Heart left ventricle (tissue), 16 donors: ENCODE measurements around the gene FAM219A. TPM values are rescaled to one million over a fixed set of nuclear protein-coding genes. Genes with fewer than 3 reads are reported as not detected.

Source experiments
- ATAC-seq, 4 donors: fragments of 200-7000 bp; cut with Tn5 transposase; one replicate each; pipeline ENCODE4 v1.9.1; 2020 to 2022; ENCODE audit warnings: moderate library complexity in 4 of 4, mild to moderate bottlenecking in 3 of 4, moderate number of reproducible peaks in 1 of 4
- DNase-seq, 5 donors: peaks; one replicate each; pipeline ENCODE4 v3.0.0-alpha.2; 2020
- H3K27ac ChIP-seq, 12 donors: fragments of 200-600 bp; sonication (generic) in 4 of 12; one replicate each; pipeline versions ENCODE4 v1.5.0 to v1.8.0; 2016 to 2022; ENCODE audit warnings: mild to moderate bottlenecking in 2 of 12
- H3K27me3 ChIP-seq, 9 donors: fragments of 200-600 bp; sonication (generic) in 2 of 9; one replicate each; pipeline versions ENCODE4 v1.5.1 to v1.8.0; 2016 to 2022; ENCODE audit warnings: mild to moderate bottlenecking in 3 of 9
- H3K36me3 ChIP-seq, 9 donors: fragments of 200-600 bp; sonication (generic) in 2 of 9; one replicate each; pipeline versions ENCODE4 v1.5.0 to v1.8.0; 2018 to 2022; ENCODE audit warnings: mild to moderate bottlenecking in 2 of 9
- H3K4me1 ChIP-seq, 12 donors: fragments of 200-600 bp; sonication (generic) in 4 of 12; one replicate each; pipeline versions ENCODE4 v1.5.0 to v1.8.0; 2016 to 2022; ENCODE audit warnings: mild to moderate bottlenecking in 3 of 12
- H3K4me3 ChIP-seq, 12 donors: fragments of 200-600 bp; sonication (generic) in 4 of 12; one replicate each; pipeline versions ENCODE4 v1.5.0 to v1.8.0; 2017 to 2022; ENCODE audit warnings: mild to moderate bottlenecking in 9 of 12, moderate library complexity in 4 of 12
- H3K9me3 ChIP-seq, 12 donors: fragments of 200-600 bp; sonication (generic) in 4 of 12; one replicate each; pipeline versions ENCODE4 v1.5.0 to v1.8.0; 2016 to 2022; ENCODE audit warnings: mild to moderate bottlenecking in 1 of 12
- POLR2A ChIP-seq, 2 donors: fragments of 450-650 bp; IDR thresholded peaks; one replicate each; pipeline ENCODE4 v1.6.1; 2017; ENCODE audit warnings: antibody characterized with exemption in 2 of 2, mild to moderate bottlenecking in 2 of 2, moderate library complexity in 2 of 2
- WGBS, 4 donors: extraction: QIAGEN DNeasy Blood & Tissue Kit in 2 of 4; methylation state at CpG; one replicate each; pipeline versions ENCODE4 v1.1.5 to v1.1.7; 2013 to 2018; 5-methylcytosine and 5-hydroxymethylcytosine counted together
- intact Hi-C, 10 donors: fragments of 100-400 bp; cut with DNase I; formaldehyde crosslinking; loops; one replicate each; pipeline versions ENCODE4 v1.11.1 to v1.14.2; 2022
- polyA plus RNA-seq, 2 donors: library from polyadenylated mRNA; stranded (reverse); fragments of 200-250 nt; gene quantifications; one replicate each; pipeline ENCODE4 v1.2.3, GENCODE V29; 2013
- total RNA-seq, 9 donors: library from RNA; depleted of rRNA in 2 of 9; stranded (reverse); fragments of >200 nt in 2 of 9; fragmentation: NEBNext Ultra II Directional in 3 of 9; extraction: Animal tissue kit (Norgen Biotek cat#: 25700) in 3 of 9; gene quantifications; one replicate each; pipeline versions ENCODE4 v1.1.0 to v1.2.4, GENCODE V29; 2016 to 2023
- TF ChIP-seq, protein P1 (sequence below), 12 donors: fragments of 200-600 bp; sonication (generic) in 4 of 12; IDR thresholded peaks; one replicate each; pipeline versions ENCODE4 v1.5.0 to v1.8.0; 2018 to 2022; ENCODE audit warnings: antibody characterized with exemption in 12 of 12, mild to moderate bottlenecking in 5 of 12
- donor health status: ischemic (EF 13 %, LVEDD 7.1; RV severe dilation, severe dysfunction).
- donor health status: healthy with polysubstance abuse.
- donor health status: DM: no; HTN: yes; CAD: no.
- donor health status: DM: no; HTN: no; CAD: no.
- donor health status: ischemic (EF 25% LVEDD 6.9; RV normal size, moderate dysfunction).
- donor health status: ischemic (EF 25% LVEDD 5.7; RV mildly dilated, moderate dysfunction).
- donor health status: healthy.
- donor health status: DM: yes; HTN: yes; CAD: no.
- donor health status: ischemic (EF 35%, LVEDD 5.7; RV mildly dilated, moderate dysfunction).
- donor health status: nonischemic (EF 11% LVEDD 7.7; RV severe dilation, severe dysfunction).
- donor health status: DM: yes; HTN: yes; CAD: no.
- donor health status: PGD.
- donor health status: ischemic (EF 29% LVEDD 5.4; RV normal size, mild dysfunction).
- donor health status: nonischemic (EF 23%, LVEDD 6.1; RV moderate dilation, normal function).

FAM219A gene
- total and polyA plus RNA-seq, 11 donors: 12.7 to 39.1 (median 25.9) TPM

DNA sequence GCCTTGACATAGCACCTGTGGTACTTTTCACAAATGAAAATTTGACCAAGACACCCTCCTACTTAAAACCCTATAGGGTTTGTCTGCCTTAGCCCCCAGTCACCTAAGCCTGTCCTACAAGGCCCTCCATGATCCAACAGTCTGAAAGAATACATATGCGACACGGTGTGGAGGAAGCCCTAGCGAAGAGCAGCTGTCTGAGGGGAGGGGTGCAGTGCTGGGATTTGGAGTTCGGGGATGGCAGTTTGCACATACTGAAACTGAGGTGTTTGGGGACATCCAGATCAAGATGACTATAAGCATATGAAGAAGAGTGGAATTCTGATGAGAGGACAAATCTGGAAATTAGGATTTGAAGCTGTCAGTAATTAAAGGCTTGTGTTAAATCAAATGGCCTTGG lies 74.5 kb downstream of the FAM219A start:
- Histone ChIP-seq H3K9me3 (no peaks in the 10 kb centered on the region), H3K36me3 (no peaks in the 10 kb centered on the region), H3K4me3 (no peak overlapping the region), H3K27me3 (no peaks in the 10 kb centered on the region), H3K27ac (no peak overlapping the region), H3K4me1 (peaks cover 0 to 29% (median 19%) of the 10 kb centered on the region in 12 donors)
- 77 to 85% (median 84%) methylated on average over 4 of the region's 4 CpGs for WGBS, 4 donors
- intact Hi-C loops: loop anchor here in 2 of 10 donors (5.0 kb wide), 3 partner anchors 48 to 257 kb away; partner anchors contain the start of gene DCAF12 (in 1 of the 2)
- TF ChIP-seq, protein P1, sequence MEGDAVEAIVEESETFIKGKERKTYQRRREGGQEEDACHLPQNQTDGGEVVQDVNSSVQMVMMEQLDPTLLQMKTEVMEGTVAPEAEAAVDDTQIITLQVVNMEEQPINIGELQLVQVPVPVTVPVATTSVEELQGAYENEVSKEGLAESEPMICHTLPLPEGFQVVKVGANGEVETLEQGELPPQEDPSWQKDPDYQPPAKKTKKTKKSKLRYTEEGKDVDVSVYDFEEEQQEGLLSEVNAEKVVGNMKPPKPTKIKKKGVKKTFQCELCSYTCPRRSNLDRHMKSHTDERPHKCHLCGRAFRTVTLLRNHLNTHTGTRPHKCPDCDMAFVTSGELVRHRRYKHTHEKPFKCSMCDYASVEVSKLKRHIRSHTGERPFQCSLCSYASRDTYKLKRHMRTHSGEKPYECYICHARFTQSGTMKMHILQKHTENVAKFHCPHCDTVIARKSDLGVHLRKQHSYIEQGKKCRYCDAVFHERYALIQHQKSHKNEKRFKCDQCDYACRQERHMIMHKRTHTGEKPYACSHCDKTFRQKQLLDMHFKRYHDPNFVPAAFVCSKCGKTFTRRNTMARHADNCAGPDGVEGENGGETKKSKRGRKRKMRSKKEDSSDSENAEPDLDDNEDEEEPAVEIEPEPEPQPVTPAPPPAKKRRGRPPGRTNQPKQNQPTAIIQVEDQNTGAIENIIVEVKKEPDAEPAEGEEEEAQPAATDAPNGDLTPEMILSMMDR (IDR thresholded peaks at IDR 0.05): no peak
- no peak for TF ChIP-seq POLR2A (IDR thresholded peaks at IDR 0.05)
- ATAC-seq (no peak), DNase-seq (no peak)

- no peak for DNase-seq
- 90 to 92% (median 91%) methylated on average over 3 of the region's 3 CpGs for WGBS, 4 donors
- ATAC-seq: no peak
Observed at GRCh38 chr9:34382879-34383278, 75.5 kb downstream of the FAM219A start.

DNA sequence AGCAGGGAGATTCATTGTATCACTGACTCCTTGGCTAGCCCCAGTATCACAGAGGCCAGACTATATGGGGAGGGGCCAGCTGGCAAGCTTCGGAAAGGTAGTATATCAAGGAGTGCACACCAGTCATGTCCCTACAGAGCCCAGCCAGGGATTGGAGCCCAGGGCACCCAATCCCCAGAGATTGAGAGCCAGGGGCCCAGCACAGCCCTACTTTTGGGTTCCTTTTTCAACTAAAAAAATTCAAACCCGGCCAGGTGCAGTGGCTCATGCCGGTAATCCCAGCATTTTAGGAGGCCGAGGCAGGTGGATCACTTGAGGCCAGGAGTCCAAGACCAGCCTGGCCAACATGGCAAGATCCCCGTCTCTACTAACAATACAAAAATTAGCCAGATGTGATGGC lies 76.3 kb downstream of the FAM219A start:
- 86 to 96% (median 94%) methylated on average over 5 of the region's 5 CpGs for WGBS, 4 donors
- peak overlapping the region in 1 of 12 donors; percentile 88 for H3K27ac ChIP-seq
- DNase-seq (no peak), ATAC-seq (no peak)
- no peak for TF ChIP-seq POLR2A (IDR thresholded peaks at IDR 0.05)
- TF ChIP-seq, protein P1 (IDR thresholded peaks at IDR 0.05): no peak
- H3K9me3 ChIP-seq: no peaks in the 10 kb centered on the region
- H3K36me3 ChIP-seq: no peaks in the 10 kb centered on the region
- intact Hi-C loops: loop anchor here in 2 of 10 donors (5.0 kb wide), 3 partner anchors 50 to 255 kb away; partner anchors contain the start of gene DCAF12 (in 1 of the 2)
- no peaks in the 10 kb centered on the region for H3K27me3 ChIP-seq
- H3K4me3 ChIP-seq: peak overlapping the region in 4 of 12 donors; percentile 54 to 82 (median 70)
- H3K4me1 ChIP-seq: peaks cover 0 to 36% (median 21%) of the 10 kb centered on the region in 12 donors

More at GRCh38 chr9:34382879-34383278, 75.5 kb downstream of the FAM219A start:
- H3K27me3 ChIP-seq: no peaks in the 10 kb centered on the region
- H3K4me1 ChIP-seq: peaks cover 0 to 29% (median 19%) of the 10 kb centered on the region in 12 donors
- no peak for TF ChIP-seq POLR2A (IDR thresholded peaks at IDR 0.05)
- TF ChIP-seq, protein P1 (IDR thresholded peaks at IDR 0.05): no peak
- intact Hi-C loops: loop anchor here in 2 of 10 donors (5.0 kb wide), 3 partner anchors 49 to 256 kb away; partner anchors contain the start of gene DCAF12 (in 1 of the 2)
- no peak overlapping the region for H3K4me3 ChIP-seq
- H3K36me3 ChIP-seq: no peaks in the 10 kb centered on the region
- no peaks in the 10 kb centered on the region for H3K9me3 ChIP-seq
- H3K27ac ChIP-seq: no peak overlapping the region

DNA sequence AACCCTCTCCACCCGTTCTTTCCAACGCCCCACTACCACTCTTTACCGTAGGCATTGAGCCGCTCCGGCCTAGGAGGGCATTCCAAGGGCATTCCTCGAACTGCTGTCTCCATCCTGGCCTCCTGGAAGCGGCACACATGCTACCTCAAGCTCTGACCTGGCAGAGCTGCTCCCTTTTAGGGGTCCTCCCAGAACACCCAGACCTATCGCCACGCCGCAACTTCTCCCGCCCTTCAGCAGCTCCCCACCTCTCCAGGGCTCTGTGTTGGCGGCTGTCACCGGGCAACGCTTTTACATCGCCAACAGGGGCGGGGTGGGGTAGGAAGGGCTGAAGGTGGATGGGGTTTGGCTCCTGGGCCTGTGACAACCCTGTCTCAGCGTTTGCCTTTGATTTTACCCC lies 77.0 kb downstream of the FAM219A start:
- H3K9me3 ChIP-seq: no peaks in the 10 kb centered on the region
- peak overlapping the region in 10 of 12 donors; percentile 60 to 90 (median 75) for H3K27ac ChIP-seq
- H3K4me3 ChIP-seq: peak overlapping the region; percentile 24 to 82 (median 64)
- H3K4me1 ChIP-seq: peaks cover 0 to 37% (median 23%) of the 10 kb centered on the region in 12 donors
- WGBS, 4 donors: 31 to 55% (median 39%) methylated on average over 17 of the region's 17 CpGs
- DNase-seq (peak in 3 of 5 donors; percentile 37 to 66 (median 48)), ATAC-seq (peak in 3 of 4 donors; percentile 1 to 22 (median 10))
- no peaks in the 10 kb centered on the region for H3K36me3 ChIP-seq
- intact Hi-C loops: loop anchor here in 2 of 10 donors (5.0 kb wide), 3 partner anchors 51 to 254 kb away; partner anchors contain the start of gene DCAF12 (in 1 of the 2)
- no peaks in the 10 kb centered on the region for H3K27me3 ChIP-seq
- TF ChIP-seq, protein P1 (IDR thresholded peaks at IDR 0.05): no peak
- TF ChIP-seq POLR2A (IDR thresholded peaks at IDR 0.05): no peak
